Islet of Langerhans (tissue), 1 donor: ENCODE data around the gene CPB1.

Source experiments
- FAIRE-seq: peaks from one replicate; lab custom pipeline; 2011; peaks lifted over from hg19 to GRCh38; lab: Jason Lieb, UNC

The CPB1 gene

DNA sequence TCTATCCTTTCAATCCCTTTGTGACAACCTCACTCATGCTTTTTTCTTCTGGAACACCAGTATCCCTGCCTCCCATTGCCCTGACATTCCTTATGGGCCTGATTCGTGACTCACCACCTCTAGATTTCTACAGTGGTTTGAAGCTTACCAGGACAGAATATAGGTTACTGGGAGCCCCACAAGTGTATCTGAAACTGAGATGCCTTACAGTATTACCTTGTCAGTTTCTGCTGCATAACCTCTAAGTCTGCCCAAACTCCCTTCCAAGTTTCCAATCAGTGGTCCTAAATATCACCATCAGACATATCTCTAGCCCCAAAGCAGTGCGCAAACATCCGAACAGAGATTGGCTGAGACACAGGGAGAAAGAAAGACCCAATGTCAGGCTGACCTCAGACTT is 5.6 kb downstream of the CPB1 start:
- FAIRE-seq, result no peak

DNA sequence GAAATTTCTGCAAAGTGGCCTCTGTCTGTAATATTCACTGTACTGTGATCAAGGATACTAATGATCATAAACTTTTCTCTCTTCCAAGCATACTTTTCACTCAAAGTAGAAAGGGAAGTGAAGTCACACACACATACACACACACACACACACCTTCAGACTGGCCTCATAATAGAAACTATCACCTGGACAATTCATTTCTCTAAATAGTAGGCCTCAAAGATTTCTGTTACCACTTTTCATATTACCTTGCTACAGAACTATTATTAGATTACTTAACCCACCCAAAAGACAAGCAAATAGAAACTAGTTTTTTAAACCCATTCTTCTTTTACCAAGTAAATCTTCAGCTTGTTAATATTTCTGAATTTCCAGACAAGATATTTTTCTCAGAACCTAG is 12.2 kb downstream of the CPB1 start:
- FAIRE-seq, result no peak

DNA sequence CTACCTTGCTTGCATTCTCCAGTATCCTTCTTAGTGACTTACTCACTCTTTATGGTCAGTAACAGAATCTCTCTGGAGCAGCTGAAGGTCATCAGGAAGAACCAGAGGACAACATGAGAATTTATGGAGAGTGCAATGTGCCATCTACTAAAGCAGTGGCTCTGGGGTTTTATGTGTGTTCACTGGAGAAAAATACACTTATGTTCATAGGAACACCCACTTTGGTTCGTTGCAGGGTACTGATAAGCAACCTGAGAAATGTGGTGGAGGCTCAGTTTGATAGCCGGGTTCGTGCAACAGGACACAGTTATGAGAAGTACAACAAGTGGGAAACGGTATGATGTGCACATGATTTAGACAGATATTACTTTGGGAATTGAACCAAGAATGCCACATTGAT is 12.8 kb downstream of the CPB1 start:
- FAIRE-seq, result no peak

DNA sequence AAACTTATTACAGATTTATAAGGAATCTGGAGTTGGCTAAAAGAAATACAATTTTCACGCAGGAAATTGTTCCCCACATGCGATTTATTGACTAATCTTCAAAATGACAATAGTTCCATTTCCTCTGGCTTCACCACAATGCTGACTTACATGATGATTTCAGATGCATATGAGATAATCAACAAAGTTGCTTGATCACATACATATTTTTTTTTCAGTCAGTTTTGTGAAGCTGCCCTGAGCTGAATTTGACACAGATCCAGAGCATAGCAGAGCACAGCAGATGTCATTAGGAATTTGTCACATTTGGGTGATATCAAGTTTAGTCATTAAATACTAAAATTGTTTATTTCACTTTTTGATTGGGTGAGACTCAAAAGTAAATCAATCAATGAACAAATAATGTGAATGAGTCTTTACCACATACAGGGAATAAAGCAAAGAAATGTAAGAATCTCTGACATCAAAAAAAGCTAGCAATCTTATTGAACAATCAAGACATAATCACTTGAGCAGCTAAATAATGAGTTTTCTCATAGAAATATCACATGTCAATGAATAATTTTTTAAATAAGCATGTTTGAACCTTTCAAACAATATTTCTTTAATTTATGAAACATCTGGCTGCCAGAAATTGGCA is 18.3 kb downstream of the CPB1 start:
- FAIRE-seq, result no peak

DNA sequence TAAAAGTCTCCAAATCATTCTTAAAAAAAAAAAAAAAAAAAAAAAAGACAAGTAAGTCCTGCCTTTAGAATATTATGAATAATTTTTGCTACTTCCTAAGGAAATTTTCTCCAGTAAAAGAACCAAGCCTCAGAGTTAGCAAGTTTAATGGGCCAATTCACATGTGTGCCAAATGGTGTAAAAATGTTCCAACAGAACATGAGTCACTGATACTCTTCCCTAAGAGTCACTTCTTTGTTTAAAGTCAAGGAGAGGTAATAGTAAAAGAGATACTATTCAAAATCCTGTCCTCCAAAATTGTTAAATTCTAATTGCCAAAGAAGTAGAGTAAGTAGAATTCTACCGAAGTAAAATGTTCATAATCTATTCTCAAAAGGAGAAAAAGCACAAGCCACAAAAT is 19.7 kb downstream of the CPB1 start:
- FAIRE-seq, result no peak

DNA sequence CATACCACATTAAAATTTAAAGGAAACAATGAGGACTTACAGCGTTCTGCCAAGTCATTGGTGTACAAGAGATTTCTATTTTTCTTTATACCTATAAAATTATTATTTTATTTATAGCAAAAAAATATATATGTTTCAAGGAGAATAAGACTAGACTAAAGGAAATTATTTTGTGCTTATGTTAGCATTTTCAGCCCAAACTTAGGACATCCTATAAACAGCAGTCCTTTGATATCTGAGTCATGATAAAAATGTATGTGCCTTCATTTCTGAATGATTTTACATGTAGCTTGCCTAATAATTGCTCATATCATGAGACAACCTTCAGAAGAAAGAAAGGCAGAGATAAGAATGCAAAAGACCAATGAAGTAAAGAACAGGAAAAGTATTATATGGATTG is 20.8 kb downstream of the CPB1 start:
- no peak for FAIRE-seq

DNA sequence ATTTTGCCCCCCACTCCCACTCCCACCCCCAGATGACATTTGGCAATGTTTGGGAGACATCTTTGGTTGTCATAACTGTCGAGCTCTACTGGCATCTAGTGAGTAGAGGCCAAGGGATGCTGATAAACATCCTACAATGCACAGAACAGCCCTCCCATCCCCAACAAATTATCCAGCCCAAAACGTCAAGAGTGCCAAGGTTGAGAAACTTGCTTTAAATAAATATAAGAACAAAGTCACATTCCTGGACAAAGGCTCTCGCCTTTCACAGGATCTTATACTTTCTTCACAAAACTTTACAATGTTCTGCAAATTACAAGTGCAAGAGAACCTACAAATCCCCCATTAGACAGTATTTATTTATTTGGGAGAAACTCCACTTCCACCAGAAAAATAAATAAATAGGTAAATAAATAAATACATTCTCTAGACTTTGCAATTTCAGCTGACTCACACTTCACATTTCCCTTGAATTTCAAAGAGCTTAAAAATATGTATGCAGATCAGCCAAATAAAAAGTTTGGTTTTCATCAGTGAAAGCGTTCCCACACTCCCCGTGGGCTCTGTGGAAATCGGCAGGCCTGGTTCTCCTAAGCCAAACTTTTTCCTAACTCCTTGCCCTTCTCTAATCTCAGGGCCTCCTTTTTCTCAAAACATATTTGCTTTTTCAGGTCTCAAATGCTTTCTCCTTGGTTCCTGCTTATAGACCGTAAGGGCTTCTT is 24.8 kb downstream of the CPB1 start:
- no peak for FAIRE-seq

DNA sequence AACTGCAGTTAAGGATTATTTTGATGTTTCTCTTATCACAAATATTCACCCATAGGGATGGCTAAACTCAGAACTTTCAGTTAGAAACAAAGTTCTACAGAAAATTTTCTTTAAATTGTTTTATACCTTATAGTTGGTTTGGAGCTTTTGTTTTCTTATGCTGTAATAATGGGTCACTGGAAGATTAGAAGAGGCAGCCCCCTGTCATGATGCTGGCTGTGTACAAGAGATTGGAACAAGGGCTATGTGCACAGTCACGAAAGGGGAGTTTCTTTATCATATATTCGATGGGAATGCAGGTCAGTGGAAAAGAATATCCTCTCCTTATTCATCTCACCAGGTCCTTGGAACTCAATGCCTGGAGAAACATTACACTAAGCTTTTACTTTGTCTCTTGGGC is 25.5 kb downstream of the CPB1 start:
- FAIRE-seq, result no peak

DNA sequence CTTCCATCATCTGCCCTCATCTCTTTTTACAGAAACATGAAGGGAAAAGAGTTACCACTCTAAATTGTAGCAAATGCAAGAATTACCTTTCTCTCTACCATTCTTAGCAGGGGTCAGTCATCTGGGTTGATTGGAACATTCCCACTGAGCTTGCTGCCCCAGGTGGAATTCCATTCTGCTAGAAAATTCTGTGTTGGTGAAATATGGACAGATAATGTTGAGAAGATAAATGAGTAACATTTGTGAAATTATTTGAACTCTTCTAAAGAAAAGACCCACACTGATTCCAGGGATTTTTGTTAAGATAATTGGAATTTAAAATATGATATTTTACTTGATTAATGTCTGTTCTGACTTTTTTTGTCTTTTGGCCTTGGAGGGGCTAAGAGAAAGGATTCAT is 26.4 kb downstream of the CPB1 start:
- FAIRE-seq, result no peak

DNA sequence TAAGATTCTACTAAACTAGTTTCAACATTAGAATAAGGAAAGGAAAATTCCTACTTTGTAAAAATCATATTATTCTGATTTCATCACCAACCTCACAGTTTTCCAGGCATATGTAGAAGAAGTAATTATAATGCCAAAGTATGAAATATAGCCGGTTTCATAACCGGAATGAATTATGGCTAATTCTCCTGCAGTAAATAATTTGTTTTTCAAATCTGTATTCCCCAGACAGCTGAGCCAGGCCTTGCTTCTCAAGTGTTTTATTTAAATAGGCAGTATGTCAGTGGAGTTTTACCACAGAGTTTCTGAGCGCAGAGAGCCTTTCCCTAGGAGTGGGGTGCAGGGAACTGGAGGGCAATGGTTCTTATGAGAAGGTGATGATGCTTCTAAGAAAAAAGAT is 28.8 kb downstream of the CPB1 start:
- FAIRE-seq, result no peak

DNA sequence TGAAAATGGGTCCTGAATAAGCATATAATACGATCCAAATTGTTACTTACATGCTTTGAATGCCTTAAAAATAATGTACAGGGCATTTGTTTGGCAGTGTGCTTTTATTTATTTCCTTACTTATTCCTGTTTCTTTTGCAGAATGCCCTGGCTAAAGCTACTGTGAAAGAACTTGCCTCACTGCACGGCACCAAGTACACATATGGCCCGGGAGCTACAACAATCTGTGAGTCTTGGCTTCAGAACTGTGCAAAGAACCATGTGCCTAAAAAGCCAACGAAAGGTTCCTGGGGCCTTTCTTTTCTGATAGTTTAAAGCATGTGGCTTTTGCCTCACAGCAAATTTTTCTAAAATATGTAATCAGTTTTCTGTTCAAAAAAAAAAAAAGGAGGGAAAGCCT is 29.7 kb downstream of the CPB1 start:
- FAIRE-seq, result no peak

DNA sequence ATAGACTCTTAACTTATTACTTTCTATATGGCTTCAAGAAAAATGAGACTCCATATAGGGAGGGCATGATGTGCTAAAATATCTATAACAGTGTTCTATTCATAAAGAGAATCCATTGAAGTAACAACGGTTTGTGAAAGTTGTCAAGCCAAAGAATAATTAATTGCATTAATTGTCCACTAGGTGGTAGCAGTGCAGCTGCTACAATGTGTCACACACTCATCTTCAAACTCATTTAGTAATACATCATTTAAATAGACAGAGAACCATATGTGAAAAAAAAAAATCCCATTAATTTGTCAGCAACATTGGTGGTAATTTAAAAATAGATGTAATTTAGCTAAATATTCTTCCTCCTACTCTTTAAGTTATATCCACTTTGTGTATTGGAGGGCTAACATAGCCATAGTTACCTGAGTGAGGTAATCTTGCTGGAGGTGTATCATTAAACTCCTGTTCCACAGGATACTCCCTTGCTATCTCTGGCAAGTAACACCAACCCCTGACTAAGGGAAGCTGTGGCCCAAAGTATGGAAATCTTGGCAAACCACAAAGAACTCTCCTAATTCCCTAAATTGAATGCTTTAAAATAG is 33.8 kb downstream of the CPB1 start:
- peak; percentile 99 for FAIRE-seq

DNA sequence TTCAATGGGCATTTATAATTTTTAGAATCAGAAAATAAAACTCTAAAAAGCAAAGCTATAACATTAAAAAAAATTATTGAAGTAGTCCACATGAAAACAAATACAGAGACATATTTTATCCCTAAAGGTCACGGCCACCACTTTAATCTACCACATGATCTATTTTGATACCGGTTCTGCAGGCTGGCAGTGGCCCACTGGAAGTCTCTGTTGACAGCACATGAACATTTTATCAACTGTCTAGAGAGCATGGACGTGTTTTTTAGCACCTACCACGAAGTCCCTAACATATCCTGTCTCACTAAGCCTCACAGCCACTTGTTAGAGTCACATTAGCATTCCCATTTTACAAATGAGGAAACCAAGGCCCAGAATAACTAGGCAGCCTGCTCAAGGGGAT is 35.7 kb downstream of the CPB1 start:
- FAIRE-seq, result no peak

DNA sequence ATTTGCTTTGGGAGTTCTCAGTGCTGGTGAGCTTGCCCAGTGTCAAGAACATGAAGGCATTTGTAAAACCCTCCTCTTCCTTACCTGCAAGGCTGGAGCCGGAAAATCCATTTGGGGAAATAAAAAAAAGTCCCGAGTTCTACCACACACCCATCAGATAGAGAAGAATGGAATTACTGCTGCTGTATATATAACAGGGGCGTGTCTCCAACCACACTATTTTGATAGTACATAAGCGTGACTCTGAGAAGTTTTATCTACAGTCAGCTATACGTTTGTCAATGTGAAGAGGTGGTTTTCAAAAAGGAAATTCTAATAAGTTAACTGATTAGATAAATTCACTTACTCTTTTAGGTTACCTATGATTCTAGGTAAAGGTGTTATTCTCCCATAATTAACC is 36.2 kb downstream of the CPB1 start:
- FAIRE-seq, result no peak

DNA sequence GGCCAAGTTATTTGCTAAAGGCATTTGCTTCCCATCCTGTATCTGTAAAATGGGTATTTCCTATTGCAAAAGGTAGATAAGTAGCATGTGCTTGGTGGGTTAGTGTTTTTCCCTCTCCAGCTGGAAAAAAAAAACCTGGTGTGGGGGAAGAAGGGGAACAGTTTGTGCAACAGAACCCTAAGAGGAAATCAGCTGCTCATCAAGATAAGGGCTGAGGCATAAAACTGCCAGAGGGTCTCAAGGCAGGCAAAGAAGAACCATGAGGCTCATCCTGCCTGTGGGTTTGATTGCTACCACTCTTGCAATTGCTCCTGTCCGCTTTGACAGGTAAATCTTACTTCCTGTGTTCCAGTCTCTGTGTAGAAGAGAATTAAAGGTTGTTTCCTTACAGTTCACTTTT is 37.4 kb downstream of the CPB1 start, which contains the start of gene CPA3:
Gene CPA3, plus strand, starts transcription at position 248 of the 400 bp plus-strand sequence. Its CDS starts 12 bp downstream, at position 260.
- no peak for FAIRE-seq

DNA sequence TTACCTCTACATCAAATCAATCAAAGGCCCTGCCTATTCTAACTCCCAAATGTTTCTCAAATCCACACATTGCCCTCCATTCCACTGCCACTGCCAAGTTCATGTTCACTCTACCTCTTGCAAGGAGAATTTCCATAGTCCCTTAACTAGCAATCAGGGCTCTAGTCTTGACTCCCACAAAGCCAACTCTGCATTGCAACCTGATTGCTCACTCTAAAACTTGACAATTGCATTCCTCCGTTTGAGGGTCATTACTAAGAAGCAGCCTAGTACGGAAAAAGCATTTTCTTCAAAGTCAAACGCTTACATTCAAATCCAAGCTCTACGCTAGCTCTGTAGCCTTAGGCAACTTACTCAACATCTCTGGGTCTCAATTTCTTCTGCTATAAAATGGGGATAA is 38.6 kb downstream of the CPB1 start:
- no peak for FAIRE-seq

DNA sequence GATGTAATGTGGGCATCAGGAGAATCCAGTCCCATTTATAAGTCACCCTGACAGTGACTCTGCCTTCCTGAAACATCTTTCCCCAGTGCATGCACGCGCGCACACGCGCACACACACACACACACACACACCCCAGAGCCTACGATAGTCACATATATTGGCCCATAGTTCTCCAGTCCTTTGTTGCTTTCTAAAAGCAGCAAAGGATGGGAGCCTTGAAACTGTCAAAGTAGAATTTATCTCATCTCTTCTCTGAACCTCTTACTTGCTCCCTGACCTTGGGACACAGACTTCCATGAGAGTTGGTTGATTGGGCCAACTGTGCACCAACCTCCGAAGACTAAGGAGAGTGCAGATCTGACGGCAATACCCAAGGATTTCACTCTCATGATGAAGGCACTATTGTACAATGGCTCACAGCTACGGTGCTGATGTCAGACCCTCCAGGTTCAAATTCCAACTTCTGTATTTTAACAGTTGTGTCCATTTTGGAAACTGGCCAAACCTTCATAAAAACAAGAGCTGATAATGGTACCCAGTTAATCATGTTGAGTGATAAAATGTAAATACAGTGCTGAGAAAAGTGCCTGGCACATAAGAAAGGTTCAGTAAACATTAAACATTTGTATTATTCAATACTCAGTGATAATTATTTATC is 45.8 kb downstream of the CPB1 start:
- peak; percentile 92 for FAIRE-seq

DNA sequence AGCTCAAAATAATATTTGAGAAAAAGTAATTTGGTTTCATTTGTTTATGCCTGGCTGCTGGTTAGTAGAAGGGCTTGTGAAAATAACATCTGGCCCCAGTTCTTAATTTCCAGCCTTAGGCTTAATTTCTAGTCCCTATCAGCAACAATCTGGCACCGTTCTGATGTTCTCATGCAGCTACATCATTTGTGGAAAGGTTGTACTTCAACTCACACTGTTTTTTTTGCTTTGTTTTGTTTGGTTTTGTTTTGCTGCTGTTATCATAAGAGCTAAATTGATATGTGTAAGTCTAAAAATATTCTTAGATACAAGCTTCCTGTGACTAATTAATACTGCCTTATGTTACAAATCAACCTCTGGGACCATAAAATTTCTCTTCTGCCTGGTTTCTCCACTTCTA is 46.4 kb downstream of the CPB1 start:
- FAIRE-seq, result peak; percentile 27

DNA sequence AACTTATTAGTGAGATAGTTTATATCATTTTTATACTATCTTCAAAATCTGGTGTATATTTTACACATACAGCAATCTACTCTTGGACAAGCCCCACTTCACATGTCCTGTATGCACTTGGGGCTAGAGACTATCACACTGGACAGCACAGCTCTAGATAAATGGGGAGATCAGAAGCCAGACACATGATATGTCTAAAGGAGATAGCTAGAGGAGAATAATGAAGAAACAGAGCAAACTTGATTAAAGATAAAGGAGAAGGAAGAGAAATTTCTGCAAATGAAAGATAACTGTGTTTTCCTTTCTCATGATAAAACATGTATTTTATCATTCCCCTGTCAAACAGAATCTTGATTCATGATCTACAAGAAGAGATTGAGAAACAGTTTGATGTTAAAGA is 50.5 kb downstream of the CPB1 start:
- FAIRE-seq, result no peak

DNA sequence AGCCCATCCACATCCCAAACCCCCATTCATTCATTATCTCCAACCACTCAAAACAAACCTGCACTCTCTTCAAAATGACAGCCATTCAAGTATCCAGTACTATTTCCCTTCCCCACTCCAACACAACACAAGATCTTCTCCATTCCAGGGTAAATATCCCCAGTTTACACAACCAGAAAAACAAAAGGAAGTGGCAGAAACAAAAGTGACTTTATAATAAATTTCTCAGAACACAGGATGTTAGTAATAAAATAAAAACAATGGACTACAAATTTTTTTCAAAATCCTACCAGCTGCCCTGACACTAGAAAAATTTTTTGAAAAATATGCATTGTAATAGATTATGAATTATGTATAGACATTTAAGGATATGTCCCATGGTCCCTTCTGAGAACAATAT is 51.6 kb downstream of the CPB1 start:
- FAIRE-seq, result no peak

DNA sequence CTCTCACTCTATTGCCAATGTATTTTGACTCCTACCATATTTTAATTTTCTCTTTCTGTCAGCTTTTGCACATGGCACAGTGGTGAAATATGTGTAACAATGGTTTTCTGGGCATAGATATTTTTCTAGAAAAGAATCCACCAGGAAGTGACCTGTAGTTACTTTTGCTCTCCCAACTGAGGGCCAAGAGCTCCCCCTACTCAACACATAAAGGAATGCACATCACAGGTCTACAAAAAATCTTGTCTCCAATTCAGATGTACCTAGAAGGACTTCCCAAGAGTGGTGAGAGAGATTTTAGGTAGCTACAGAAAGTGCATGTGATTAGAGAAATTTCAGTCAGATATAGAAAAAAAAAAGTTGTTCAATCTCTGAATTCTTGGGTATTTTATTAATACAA is 53.1 kb downstream of the CPB1 start:
- no peak for FAIRE-seq

DNA sequence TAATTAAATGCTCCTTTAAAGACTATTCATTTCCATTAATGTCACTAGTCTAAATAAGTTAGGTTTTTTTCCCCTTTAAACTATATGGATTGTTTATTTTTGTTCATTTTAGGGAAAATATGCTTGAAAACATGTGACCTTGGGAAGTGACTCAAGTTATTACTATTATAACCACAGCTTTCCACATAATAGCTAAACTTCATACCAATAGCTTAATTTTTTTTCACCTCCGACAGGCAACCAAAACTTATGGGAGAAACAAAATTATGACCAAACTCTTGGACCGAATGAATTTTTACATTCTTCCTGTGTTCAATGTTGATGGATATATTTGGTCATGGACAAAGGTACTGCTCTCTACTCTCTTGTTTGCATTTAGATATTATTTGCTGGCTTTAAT is 53.7 kb downstream of the CPB1 start:
- no peak for FAIRE-seq

DNA sequence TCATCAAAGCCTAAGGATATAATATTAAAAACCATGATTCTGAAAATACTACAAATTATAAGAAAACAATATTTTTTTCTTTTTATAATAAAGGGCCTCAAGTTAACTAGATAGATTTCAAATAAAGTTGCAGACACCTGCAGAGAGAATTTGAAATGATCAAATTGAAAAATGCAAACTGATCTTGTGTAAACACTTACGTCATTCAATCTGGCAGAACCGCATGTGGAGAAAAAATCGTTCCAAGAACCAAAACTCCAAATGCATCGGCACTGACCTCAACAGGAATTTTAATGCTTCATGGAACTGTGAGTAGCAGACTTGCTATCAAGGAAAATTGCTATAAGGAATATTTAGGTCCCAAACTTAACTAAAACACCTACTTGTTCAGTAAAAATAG is 54.7 kb downstream of the CPB1 start:
- peak; percentile 60 for FAIRE-seq
